Esophagus squamous epithelium (tissue), 5 donors: ENCODE measurements around the gene MBLAC1. TPM values are rescaled to one million over a fixed set of nuclear protein-coding genes. Genes with fewer than 3 reads are reported as not detected.
"Not testable (repeated sequence)": the region's sequence is repeated elsewhere in the genome, so short reads cannot be mapped to it uniquely, and the experiment has no call there.

Experiments used
- DNase-seq: peaks from one replicate; lab custom pipeline; 2025; lab: John Stamatoyannopoulos, UW
- H3K27ac ChIP-seq, 4 donors: fragments of 200-600 bp; sonication (generic); one replicate each; pipeline ENCODE4 v1.5.1; 2016 to 2019; ENCODE audit warnings: mild to moderate bottlenecking in 1 of 4
- H3K27me3 ChIP-seq, 4 donors: fragments of 200-600 bp; sonication (generic); 1 replicate in 3 of 4; 2 replicates in 1 of 4; pipeline versions ENCODE4 v1.5.1 to v1.6.0; 2017 to 2021; ENCODE audit warnings: antibody characterized with exemption in 1 of 4
- H3K36me3 ChIP-seq, 3 donors: fragments of 200-600 bp; sonication (generic); one replicate each; pipeline ENCODE4 v1.5.1; 2016 to 2019
- H3K4me1 ChIP-seq, 3 donors: fragments of 200-600 bp; sonication (generic); one replicate each; pipeline ENCODE4 v1.5.1; 2017 to 2019
- H3K4me3 ChIP-seq, 4 donors: fragments of 200-600 bp; sonication (generic); 1 replicate in 3 of 4; 2 replicates in 1 of 4; pipeline ENCODE4 v1.5.1; 2016 to 2019; ENCODE audit warnings: mild to moderate bottlenecking in 2 of 4, moderate library complexity in 1 of 4
- H3K9me3 ChIP-seq, 3 donors: fragments of 200-600 bp; sonication (generic); one replicate each; pipeline ENCODE4 v1.5.1; 2016 to 2019
- POLR2A ChIP-seq, 4 donors: fragments of 450-650 bp; IDR thresholded peaks; one replicate each; pipeline ENCODE4 v1.6.1; 2017; ENCODE audit warnings: antibody characterized with exemption in 4 of 4, mild to moderate bottlenecking in 4 of 4, moderate library complexity in 3 of 4
- WGBS, 2 donors: methylation state at CpG; one replicate each; pipeline ENCODE4 v1.1.5; 2018; 5-methylcytosine and 5-hydroxymethylcytosine counted together
- intact Hi-C: fragments of 100-400 bp; cut with DNase I; formaldehyde crosslinking; loops from one replicate; pipeline ENCODE4 v1.15.0; 2022
- total RNA-seq, 4 donors: library from RNA; depleted of rRNA; stranded (reverse); fragments of >200 nt; gene quantifications; one replicate each; pipeline ENCODE4 v1.1.0, GENCODE V29; 2016
- TF ChIP-seq, protein P1 (sequence below), 6 experiments: fragments of 450-650 bp in 4 of 6; fragments of 200-600 bp in 2 of 6; sonication (generic) in 2 of 6; IDR thresholded peaks; one replicate each; pipeline ENCODE4 v1.5.1; 2016 to 2019; ENCODE audit warnings: antibody characterized with exemption in 6 of 6, mild to moderate bottlenecking in 4 of 6, moderate library complexity in 4 of 6
- donor health status: DM: yes; HTN: yes; CAD: no.

The MBLAC1 gene
- total RNA-seq, 4 donors from 2014 or later: 2.1 to 6.7 (median 2.9) TPM

DNA sequence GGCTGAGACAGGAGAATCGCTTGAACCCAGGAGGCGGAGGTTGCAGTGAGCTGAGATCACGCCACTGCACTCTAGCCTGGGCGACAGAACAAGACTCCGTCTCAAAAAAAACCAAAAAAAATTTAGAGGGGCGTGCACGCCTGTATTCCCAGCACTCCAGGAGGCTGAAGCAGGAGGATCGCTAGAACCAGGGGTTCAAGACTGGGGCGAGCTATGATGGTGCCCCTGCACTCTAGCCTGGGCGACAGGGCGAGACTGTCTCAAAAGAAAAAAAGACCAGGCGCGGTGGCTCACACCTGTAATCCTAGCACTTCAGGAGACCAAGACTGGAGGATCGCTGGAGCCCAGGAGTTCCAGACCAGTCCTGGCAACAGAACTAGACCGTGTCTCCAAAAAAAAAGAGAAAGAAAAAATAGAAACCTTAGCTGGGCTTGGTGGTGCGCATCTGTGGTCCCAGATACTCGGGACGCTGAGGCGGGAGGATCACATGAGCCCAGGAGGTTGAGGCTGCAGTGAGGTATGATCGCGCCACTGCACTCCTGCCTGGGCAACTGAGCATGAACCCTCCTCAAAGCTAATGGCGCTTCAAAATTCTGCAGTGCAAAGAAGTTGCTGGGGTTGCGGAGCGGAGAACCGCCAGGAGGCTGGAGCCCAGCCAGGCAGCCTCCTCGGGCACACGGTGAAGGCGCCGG lies 382 bp upstream of the MBLAC1 start:
- no peak for DNase-seq
- no peaks in the 10 kb centered on the region for H3K27me3 ChIP-seq
- H3K9me3 ChIP-seq: no peaks in the 10 kb centered on the region
- peak overlapping the region; percentile 55 to 91 (median 84) for H3K4me3 ChIP-seq
- WGBS, 2 donors: 7 to 12% methylated on average over 21 to 22 of the region's 29 CpGs
- peak in 1 of 4 donors; percentile 39 for TF ChIP-seq POLR2A (IDR thresholded peaks at IDR 0.05)
- TF ChIP-seq, protein P1, sequence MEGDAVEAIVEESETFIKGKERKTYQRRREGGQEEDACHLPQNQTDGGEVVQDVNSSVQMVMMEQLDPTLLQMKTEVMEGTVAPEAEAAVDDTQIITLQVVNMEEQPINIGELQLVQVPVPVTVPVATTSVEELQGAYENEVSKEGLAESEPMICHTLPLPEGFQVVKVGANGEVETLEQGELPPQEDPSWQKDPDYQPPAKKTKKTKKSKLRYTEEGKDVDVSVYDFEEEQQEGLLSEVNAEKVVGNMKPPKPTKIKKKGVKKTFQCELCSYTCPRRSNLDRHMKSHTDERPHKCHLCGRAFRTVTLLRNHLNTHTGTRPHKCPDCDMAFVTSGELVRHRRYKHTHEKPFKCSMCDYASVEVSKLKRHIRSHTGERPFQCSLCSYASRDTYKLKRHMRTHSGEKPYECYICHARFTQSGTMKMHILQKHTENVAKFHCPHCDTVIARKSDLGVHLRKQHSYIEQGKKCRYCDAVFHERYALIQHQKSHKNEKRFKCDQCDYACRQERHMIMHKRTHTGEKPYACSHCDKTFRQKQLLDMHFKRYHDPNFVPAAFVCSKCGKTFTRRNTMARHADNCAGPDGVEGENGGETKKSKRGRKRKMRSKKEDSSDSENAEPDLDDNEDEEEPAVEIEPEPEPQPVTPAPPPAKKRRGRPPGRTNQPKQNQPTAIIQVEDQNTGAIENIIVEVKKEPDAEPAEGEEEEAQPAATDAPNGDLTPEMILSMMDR (IDR thresholded peaks at IDR 0.05): peak in 1 of 6 experiments; percentile 20
- H3K4me1 ChIP-seq: peaks cover 30 to 77% (median 33%) of the 10 kb centered on the region in 3 donors
- H3K27ac ChIP-seq: peak overlapping the region; percentile 92 to 99 (median 98)
- peaks cover 0 to 16% (median 0%) of the 10 kb centered on the region in 3 donors for H3K36me3 ChIP-seq
- intact Hi-C loops: no loop called here

DNA sequence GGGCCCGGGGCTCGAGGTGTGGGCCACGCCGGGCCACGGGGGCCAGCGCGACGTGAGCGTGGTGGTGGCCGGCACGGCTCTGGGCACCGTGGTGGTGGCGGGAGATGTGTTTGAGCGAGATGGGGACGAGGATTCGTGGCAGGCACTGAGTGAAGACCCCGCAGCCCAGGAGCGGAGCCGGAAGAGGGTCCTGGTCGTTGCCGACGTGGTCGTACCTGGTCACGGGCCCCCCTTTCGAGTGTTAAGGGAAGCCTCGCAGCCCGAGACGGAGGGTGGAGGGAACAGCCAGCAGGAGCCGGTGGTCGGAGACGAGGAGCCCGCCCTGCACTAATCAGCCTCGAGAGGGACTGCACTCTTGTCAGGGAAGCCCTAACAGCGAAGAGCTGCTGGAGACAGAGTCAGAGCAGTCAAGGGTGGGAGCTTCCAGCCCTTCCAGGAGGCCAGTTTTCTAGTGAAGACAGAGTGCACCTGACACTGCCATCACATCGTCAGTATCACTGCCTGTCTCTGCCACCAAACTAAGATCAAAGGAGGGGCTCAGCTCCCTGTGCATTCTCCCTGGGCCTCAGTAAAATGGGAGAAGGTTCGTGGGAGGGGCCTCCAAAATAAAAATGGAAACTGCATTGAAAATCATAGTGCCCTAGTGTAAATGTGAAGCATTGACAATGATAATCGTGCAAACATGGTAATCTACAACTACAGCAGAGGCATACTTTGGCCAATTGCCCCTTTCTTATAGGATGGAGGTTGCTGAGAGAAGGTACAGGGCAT lies 1.3 kb downstream of the MBLAC1 start:
- no peak for DNase-seq
- H3K27ac ChIP-seq: peak overlapping the region; percentile 92 to 99 (median 98)

DNA sequence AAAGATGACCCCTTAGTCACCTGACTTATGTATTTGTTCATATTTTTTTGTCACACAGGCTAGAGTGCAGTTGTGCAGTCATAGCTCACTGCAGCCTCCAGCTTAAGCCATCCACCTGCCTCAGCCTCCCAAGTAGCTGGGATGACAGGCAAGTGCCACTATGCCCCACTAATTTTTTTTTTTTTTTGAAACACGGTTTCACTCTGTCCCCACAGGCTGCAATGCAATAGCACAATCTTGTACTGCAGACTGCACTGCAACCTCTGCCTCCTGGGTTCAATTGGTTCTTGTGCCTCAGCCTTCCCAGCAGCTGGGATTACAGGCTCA lies 1.8 kb downstream of the MBLAC1 start:
- no peak for TF ChIP-seq POLR2A (IDR thresholded peaks at IDR 0.05)
- TF ChIP-seq, protein P1 (IDR thresholded peaks at IDR 0.05): no peak
- no peaks in the 10 kb centered on the region for H3K9me3 ChIP-seq
- peak overlapping the region in 3 of 4 donors; percentile 92 to 99 (median 97) for H3K27ac ChIP-seq
- no peaks in the 10 kb centered on the region for H3K27me3 ChIP-seq
- intact Hi-C loops: no loop called here
- H3K4me3 ChIP-seq: no peak overlapping the region
- peaks cover 30 to 77% (median 33%) of the 10 kb centered on the region in 3 donors for H3K4me1 ChIP-seq
- peaks cover 0 to 7% (median 0%) of the 10 kb centered on the region in 3 donors for H3K36me3 ChIP-seq
- DNase-seq: no peak
- 56 to 58% methylated on average over 1 of the region's 1 CpG for WGBS, 2 donors

More for the DNA sequence above, 1.3 kb downstream of the MBLAC1 start:
- no peaks in the 10 kb centered on the region for H3K9me3 ChIP-seq
- TF ChIP-seq, protein P1 (IDR thresholded peaks at IDR 0.05): no peak
- no peak for TF ChIP-seq POLR2A (IDR thresholded peaks at IDR 0.05)
- H3K4me3 ChIP-seq: peak overlapping the region; percentile 55 to 91 (median 84)
- peaks cover 30 to 77% (median 33%) of the 10 kb centered on the region in 3 donors for H3K4me1 ChIP-seq
- intact Hi-C loops: no loop called here
- H3K27me3 ChIP-seq: no peaks in the 10 kb centered on the region
- WGBS, 2 donors: 14 to 29% methylated on average over 3 to 7 of the region's 37 CpGs
- H3K36me3 ChIP-seq: peaks cover 0 to 12% (median 0%) of the 10 kb centered on the region in 3 donors

DNA sequence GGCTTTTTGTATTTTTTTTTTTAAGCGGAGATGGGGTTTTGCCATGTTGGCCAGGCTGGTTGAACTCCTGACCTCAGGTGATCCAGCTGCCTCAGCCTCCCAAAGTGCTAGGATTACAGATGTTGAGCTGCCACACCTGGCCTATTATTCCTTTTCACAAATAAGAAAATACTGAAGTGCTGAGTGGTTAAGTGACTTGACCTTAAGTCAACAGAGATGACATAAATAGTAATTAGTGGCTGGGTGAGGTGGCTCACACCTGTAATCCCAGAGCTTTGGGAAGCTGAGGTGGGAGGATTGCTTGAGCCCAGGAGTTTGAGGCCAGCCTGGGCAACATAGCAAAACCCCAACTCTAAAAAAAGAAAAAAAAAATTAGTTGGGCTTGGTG lies 3.4 kb downstream of the MBLAC1 start:
- Histone ChIP-seq H3K4me1 (peaks cover 21 to 66% (median 33%) of the 10 kb centered on the region in 3 donors), H3K27ac (peak overlapping the region in 3 of 4 donors; percentile 76 to 99 (median 97))
- DNase-seq, H3K9me3 ChIP-seq, H3K36me3 ChIP-seq, H3K4me3 ChIP-seq, intact Hi-C loops, H3K27me3 ChIP-seq: not testable (repeated sequence)
- WGBS, 2 donors: 38 to 86% methylated on average over 1 of the region's 1 CpG

DNA sequence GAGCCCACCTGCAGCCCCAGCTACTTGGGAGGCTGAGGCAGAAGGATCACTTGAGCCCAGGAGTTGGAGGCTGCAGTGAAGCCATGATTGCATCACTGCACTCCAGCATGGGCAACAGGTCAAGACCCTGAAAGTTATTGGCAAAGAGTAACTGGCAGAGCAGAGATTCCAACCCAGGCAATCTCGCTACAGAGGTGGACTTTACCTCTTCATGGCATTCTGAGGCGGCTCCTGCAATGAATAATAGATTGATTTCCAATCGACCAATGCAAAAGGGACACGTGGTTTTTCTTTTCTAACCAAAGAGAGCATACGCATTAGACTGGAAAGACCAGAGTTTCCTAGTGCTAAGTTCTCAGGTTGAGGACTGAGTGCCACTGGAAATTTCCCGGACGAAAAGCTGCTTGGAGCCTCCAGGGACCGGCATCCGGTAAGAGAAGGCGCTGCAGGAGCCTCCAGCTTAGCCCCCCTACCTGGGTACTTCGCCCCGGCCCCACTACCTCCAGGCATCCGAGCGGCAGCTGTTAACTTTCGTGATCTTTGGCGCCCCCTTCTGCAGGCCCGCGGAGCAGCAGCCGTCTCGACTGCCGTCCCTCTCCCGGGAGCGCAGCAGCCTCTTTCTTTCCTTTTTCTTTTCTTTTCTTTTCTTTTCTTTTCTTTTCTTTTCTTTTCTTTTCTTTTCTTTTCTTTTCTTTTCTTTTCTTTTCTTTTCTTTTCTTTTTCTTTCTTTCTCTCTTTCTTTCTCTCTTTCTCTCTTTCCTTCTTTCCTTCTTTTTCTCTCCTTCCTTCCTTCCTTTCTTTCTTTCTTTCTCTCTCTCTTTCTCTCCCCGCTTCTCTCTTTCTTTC lies 4.1 kb downstream of the MBLAC1 start:
- peaks cover 15 to 60% (median 28%) of the 10 kb centered on the region in 3 donors for H3K4me1 ChIP-seq
- no peak for DNase-seq
- intact Hi-C loops: no loop called here
- no peaks in the 10 kb centered on the region for H3K9me3 ChIP-seq
- 7 to 11% methylated on average over 20 to 22 of the region's 24 CpGs for WGBS, 2 donors
- H3K27ac ChIP-seq: peak overlapping the region; percentile 8 to 97 (median 76)
- peak overlapping the region; percentile 17 to 55 (median 26) for H3K4me3 ChIP-seq
- TF ChIP-seq POLR2A (IDR thresholded peaks at IDR 0.05): no peak
- TF ChIP-seq, protein P1 (IDR thresholded peaks at IDR 0.05): peak; percentile 81 to 94 (median 87)
- H3K36me3 ChIP-seq: no peaks in the 10 kb centered on the region
- no peaks in the 10 kb centered on the region for H3K27me3 ChIP-seq
